HEK293 (cell line): ENCODE results near the gene TMC3.

Experiments
- CTCF ChIA-PET: fragments of 350-600 bp; formaldehyde crosslinking; extraction: SDS; loops from one replicate; lab custom pipeline; 2021; ENCODE audit warnings: antibody characterized with exemption; lab: Yijun Ruan, JAX
- POLR2A ChIA-PET: fragments of 300-600 bp; formaldehyde crosslinking; extraction: SDS; loops from one replicate; lab custom pipeline; 2020; ENCODE audit warnings: antibody characterized with exemption, inconsistent platforms; lab: Yijun Ruan, JAX
- H3K27ac ChIP-seq: fragments of 200-500 bp; sonication (Bioruptor generic); 2 replicates; pipeline ENCODE4 v1.5.1; 2014; ENCODE audit warnings: low read depth, low read length, control low read depth, inconsistent platforms; ENCODE audit errors: extremely low read depth
- H3K36me3 ChIP-seq, 2 experiments: fragments of 200-500 bp in 1 of 2; sonication (Bioruptor generic) in 1 of 2; 1 replicate in 1 of 2; 2 replicates in 1 of 2; pipeline ENCODE4 v1.5.1; 2014 to 2017; ENCODE audit warnings: inconsistent platforms in 2 of 2, low read length in 2 of 2; ENCODE audit not compliant: control insufficient read depth in 2 of 2, insufficient read depth in 1 of 2
- H3K4me1 ChIP-seq: fragments of 200-500 bp; sonication (Bioruptor generic); 2 replicates; pipeline ENCODE4 v1.5.1; 2014; ENCODE audit warnings: mild to moderate bottlenecking, low read length, inconsistent platforms; ENCODE audit not compliant: control insufficient read depth, insufficient read depth
- H3K4me3 ChIP-seq: 2 replicates; pipeline ENCODE4 v1.5.1; 2011; ENCODE audit warnings: low read depth, mild to moderate bottlenecking, control low read depth, low read length, moderate library complexity
- H3K9me3 ChIP-seq: fragments of 200-500 bp; sonication (Bioruptor generic); 2 replicates; pipeline ENCODE4 v1.5.1; 2014; ENCODE audit warnings: low read depth, low read length, inconsistent platforms; ENCODE audit not compliant: control insufficient read depth, insufficient read depth
- MEIS1 ChIP-seq: sonication (generic); formaldehyde crosslinking; IDR thresholded peaks from 2 replicates; pipeline ENCODE4 v1.8.1; 2022; ENCODE audit warnings: missing genetic modification reagents, mild to moderate bottlenecking, borderline replicate concordance
- SETDB1 ChIP-seq: IDR thresholded peaks from one replicate; pipeline ENCODE4 v1.6.1; 2017; ENCODE audit warnings: mild to moderate bottlenecking, low read length, moderate library complexity, mixed read lengths; ENCODE audit not compliant: insufficient read length
- SP3 ChIP-seq: fragments of 450-650 bp; formaldehyde crosslinking; IDR thresholded peaks from 2 replicates; pipeline ENCODE4 v1.5.1; 2016; ENCODE audit warnings: missing biosample characterization, missing genetic modification characterization
- ZBTB20 ChIP-seq: fragments of 450-650 bp; formaldehyde crosslinking; IDR thresholded peaks from 2 replicates; pipeline ENCODE4 v1.5.1; 2016; ENCODE audit warnings: missing biosample characterization, missing genetic modification characterization
- ZFP37 ChIP-seq: fragments of 450-650 bp; formaldehyde crosslinking; IDR thresholded peaks from 2 replicates; pipeline ENCODE4 v1.5.1; 2016; ENCODE audit warnings: missing biosample characterization, missing genetic modification characterization
- ZNF140 ChIP-seq: fragments of 450-650 bp; formaldehyde crosslinking; IDR thresholded peaks from 2 replicates; pipeline ENCODE4 v1.5.1; 2016; ENCODE audit warnings: missing biosample characterization, missing genetic modification characterization
- ZNF148 ChIP-seq: fragments of 450-650 bp; formaldehyde crosslinking; IDR thresholded peaks from 2 replicates; pipeline ENCODE4 v1.5.0; 2017; ENCODE audit warnings: missing biosample characterization, missing genetic modification characterization, borderline replicate concordance
- ZNF16 ChIP-seq: fragments of 450-650 bp; formaldehyde crosslinking; IDR thresholded peaks from 2 replicates; pipeline ENCODE4 v1.5.1; 2016; ENCODE audit warnings: low read depth, missing biosample characterization, missing genetic modification characterization
- ZNF2 ChIP-seq: fragments of 450-650 bp; formaldehyde crosslinking; IDR thresholded peaks from 2 replicates; pipeline ENCODE4 v1.5.1; 2016; ENCODE audit warnings: missing biosample characterization, missing genetic modification characterization
- ZNF221 ChIP-seq: fragments of 450-650 bp; formaldehyde crosslinking; IDR thresholded peaks from 2 replicates; pipeline ENCODE4 v1.5.1; 2017; ENCODE audit warnings: missing biosample characterization, missing genetic modification characterization, borderline replicate concordance
- ZNF529 ChIP-seq: fragments of 450-650 bp; formaldehyde crosslinking; IDR thresholded peaks from 2 replicates; pipeline ENCODE4 v1.5.1; 2017; ENCODE audit warnings: missing genetic modification characterization, missing biosample characterization; ENCODE audit not compliant: insufficient replicate concordance
- ZNF654 ChIP-seq: fragments of 450-650 bp; formaldehyde crosslinking; IDR thresholded peaks from 2 replicates; pipeline ENCODE4 v1.5.1; 2016; ENCODE audit warnings: low read depth, missing biosample characterization, missing genetic modification characterization
- ZNF747 ChIP-seq: fragments of 450-650 bp; formaldehyde crosslinking; IDR thresholded peaks from 2 replicates; pipeline ENCODE4 v1.5.1; 2016; ENCODE audit warnings: missing biosample characterization, missing genetic modification characterization
- ZSCAN16 ChIP-seq: fragments of 450-650 bp; formaldehyde crosslinking; IDR thresholded peaks from 2 replicates; pipeline ENCODE4 v1.5.1; 2016; ENCODE audit warnings: missing biosample characterization, missing genetic modification characterization
- TF ChIP-seq, protein P1 (sequence below): fragments of 450-650 bp; formaldehyde crosslinking; IDR thresholded peaks from 2 replicates; pipeline ENCODE4 v1.5.1; 2016; ENCODE audit warnings: missing biosample characterization, missing genetic modification characterization
- TF ChIP-seq, protein P2 (sequence below): fragments of 450-650 bp; formaldehyde crosslinking; IDR thresholded peaks from 2 replicates; pipeline ENCODE4 v1.5.1; 2016; ENCODE audit warnings: missing biosample characterization, missing genetic modification characterization, borderline replicate concordance
- TF ChIP-seq, protein P3 (sequence below): fragments of 450-650 bp; formaldehyde crosslinking; IDR thresholded peaks from 2 replicates; pipeline ENCODE4 v1.5.1; 2016; ENCODE audit warnings: missing biosample characterization, missing genetic modification characterization, low read depth
- TF ChIP-seq, protein P4 (sequence below): fragments of 450-650 bp; formaldehyde crosslinking; IDR thresholded peaks from 2 replicates; pipeline ENCODE4 v1.5.1; 2016; ENCODE audit warnings: missing biosample characterization, missing genetic modification characterization

The TMC3 gene

DNA sequence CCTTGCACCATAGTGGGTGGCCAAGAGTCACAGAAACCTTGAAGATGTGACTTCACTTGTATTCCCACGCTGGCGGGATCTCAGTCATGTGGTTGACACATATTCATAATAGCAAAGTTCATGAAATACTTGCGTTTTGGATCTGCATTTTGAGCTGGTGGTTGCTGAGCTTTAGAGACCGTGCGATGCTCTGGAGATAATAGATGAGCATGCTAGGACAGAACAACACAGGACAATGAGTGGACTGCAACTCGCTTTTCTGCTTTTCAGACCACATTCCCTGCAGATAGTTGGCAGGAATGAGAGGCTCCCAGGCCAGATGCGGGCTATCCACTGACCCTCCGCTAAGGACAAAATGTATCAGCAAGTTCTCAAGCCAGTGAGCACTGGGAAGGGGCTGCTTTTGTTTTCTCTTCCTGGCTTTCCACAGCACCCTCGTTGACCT is 36.3 kb downstream of the TMC3 start (continued):
- TF ChIP-seq ZNF148 (tag by site-specific recombination) = no peak
- TF ChIP-seq, protein P1, sequence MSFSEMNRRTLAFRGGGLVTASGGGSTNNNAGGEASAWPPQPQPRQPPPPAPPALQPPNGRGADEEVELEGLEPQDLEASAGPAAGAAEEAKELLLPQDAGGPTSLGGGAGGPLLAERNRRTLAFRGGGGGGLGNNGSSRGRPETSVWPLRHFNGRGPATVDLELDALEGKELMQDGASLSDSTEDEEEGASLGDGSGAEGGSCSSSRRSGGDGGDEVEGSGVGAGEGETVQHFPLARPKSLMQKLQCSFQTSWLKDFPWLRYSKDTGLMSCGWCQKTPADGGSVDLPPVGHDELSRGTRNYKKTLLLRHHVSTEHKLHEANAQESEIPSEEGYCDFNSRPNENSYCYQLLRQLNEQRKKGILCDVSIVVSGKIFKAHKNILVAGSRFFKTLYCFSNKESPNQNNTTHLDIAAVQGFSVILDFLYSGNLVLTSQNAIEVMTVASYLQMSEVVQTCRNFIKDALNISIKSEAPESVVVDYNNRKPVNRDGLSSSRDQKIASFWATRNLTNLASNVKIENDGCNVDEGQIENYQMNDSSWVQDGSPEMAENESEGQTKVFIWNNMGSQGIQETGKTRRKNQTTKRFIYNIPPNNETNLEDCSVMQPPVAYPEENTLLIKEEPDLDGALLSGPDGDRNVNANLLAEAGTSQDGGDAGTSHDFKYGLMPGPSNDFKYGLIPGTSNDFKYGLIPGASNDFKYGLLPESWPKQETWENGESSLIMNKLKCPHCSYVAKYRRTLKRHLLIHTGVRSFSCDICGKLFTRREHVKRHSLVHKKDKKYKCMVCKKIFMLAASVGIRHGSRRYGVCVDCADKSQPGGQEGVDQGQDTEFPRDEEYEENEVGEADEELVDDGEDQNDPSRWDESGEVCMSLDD (tag by site-specific recombination) = no peak
- no peak for TF ChIP-seq ZNF747
- TF ChIP-seq, all 188 proteins: peak for 0

DNA sequence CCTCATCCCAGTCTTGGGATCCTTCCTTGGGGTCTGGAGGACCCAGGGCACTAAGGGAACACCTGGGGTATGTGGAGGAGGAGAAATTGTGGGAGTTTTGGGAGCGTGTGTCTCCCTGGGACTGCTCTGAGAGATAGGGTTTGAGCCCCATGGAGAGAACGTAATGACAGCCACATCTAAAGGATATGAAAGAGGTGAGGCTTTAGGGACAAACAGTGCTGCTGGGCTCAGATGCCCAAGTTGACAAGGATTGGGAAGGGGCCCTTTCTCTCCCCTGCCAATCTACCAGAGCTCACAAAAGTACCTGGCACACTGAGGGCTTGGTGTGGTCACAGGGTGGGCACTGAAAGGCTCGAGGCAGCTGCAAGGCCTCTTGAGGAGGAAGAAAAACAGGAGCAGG is 36.8 kb downstream of the TMC3 start:
- Histone ChIP-seq H3K36me3 (no peaks in the 10 kb centered on the region), H3K9me3 (no peaks in the 10 kb centered on the region), H3K4me1 (peaks cover 5% of the 10 kb centered on the region; the same call in 1 of the 2 replicates), H3K27ac (no peak overlapping the region), H3K4me3 (no peak overlapping the region)
- CTCF ChIA-PET = interaction anchor here (0.6 to 3.1 kb wide), 10 partner anchors 10 to 71 kb away, joined by 3 to 17 read pairs (median 4); partner anchors contain the start of gene STARD5
- no peak for TF ChIP-seq ZBTB20 (tag by site-specific recombination)
- TF ChIP-seq ZSCAN16 = no peak
- TF ChIP-seq, protein P2, sequence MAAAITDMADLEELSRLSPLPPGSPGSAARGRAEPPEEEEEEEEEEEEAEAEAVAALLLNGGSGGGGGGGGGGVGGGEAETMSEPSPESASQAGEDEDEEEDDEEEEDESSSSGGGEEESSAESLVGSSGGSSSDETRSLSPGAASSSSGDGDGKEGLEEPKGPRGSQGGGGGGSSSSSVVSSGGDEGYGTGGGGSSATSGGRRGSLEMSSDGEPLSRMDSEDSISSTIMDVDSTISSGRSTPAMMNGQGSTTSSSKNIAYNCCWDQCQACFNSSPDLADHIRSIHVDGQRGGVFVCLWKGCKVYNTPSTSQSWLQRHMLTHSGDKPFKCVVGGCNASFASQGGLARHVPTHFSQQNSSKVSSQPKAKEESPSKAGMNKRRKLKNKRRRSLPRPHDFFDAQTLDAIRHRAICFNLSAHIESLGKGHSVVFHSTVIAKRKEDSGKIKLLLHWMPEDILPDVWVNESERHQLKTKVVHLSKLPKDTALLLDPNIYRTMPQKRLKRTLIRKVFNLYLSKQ (tag by site-specific recombination) = no peak
- no peak for TF ChIP-seq ZNF529 (tag by site-specific recombination)
- no peak for TF ChIP-seq ZNF221 (tag by site-specific recombination)
- TF ChIP-seq, protein P3, sequence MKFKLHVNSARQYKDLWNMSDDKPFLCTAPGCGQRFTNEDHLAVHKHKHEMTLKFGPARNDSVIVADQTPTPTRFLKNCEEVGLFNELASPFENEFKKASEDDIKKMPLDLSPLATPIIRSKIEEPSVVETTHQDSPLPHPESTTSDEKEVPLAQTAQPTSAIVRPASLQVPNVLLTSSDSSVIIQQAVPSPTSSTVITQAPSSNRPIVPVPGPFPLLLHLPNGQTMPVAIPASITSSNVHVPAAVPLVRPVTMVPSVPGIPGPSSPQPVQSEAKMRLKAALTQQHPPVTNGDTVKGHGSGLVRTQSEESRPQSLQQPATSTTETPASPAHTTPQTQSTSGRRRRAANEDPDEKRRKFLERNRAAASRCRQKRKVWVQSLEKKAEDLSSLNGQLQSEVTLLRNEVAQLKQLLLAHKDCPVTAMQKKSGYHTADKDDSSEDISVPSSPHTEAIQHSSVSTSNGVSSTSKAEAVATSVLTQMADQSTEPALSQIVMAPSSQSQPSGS (tag by site-specific recombination) = no peak
- no peak for TF ChIP-seq ZFP37 (tag by site-specific recombination)
- no peak for TF ChIP-seq ZNF16
- TF ChIP-seq MEIS1 (CRISPR knock-in tag) = no peak
- TF ChIP-seq ZNF140 = no peak
- TF ChIP-seq ZNF654 (tag by site-specific recombination) = no peak
- TF ChIP-seq, protein P4, sequence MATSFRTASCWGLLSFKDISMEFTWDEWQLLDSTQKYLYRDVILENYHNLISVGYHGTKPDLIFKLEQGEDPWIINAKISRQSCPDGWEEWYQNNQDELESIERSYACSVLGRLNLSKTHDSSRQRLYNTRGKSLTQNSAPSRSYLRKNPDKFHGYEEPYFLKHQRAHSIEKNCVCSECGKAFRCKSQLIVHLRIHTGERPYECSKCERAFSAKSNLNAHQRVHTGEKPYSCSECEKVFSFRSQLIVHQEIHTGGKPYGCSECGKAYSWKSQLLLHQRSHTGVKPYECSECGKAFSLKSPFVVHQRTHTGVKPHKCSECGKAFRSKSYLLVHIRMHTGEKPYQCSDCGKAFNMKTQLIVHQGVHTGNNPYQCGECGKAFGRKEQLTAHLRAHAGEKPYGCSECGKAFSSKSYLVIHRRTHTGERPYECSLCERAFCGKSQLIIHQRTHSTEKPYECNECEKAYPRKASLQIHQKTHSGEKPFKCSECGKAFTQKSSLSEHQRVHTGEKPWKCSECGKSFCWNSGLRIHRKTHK (tag by site-specific recombination) = no peak
- no peak for TF ChIP-seq SP3 (tag by site-specific recombination)
- no peak for TF ChIP-seq SETDB1
- no peak for TF ChIP-seq ZNF2 (tag by site-specific recombination)
- POLR2A ChIA-PET = interaction anchor here (1.2 kb wide), 1 partner anchor 13 kb away, joined by 3 read pairs; the partner anchor contains the start of gene STARD5
